Glomerular visceral epithelial cell (primary cell): Measurements from ENCODE around the gene TEF.

Experiments used
- DNase-seq: peaks from one replicate; pipeline ENCODE4 v3.0.0-alpha.2; 2016; ENCODE audit errors: extremely low spot score

TEF gene, protein sequence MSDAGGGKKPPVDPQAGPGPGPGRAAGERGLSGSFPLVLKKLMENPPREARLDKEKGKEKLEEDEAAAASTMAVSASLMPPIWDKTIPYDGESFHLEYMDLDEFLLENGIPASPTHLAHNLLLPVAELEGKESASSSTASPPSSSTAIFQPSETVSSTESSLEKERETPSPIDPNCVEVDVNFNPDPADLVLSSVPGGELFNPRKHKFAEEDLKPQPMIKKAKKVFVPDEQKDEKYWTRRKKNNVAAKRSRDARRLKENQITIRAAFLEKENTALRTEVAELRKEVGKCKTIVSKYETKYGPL

GRCh38 chr22:41381329-41382097 is at the start of gene TEF:
Gene TEF, plus strand, starts transcription at chr22:41381942. Its CDS starts 103 bp downstream, at chr22:41382045.
- peak; percentile 98 for DNase-seq

GRCh38 chr22:41332217-41332939 is 49.4 kb upstream of the TEF start:
- no peak for DNase-seq

GRCh38 chr22:41333806-41334205 is 47.9 kb upstream of the TEF start:
- DNase-seq: no peak

DNA sequence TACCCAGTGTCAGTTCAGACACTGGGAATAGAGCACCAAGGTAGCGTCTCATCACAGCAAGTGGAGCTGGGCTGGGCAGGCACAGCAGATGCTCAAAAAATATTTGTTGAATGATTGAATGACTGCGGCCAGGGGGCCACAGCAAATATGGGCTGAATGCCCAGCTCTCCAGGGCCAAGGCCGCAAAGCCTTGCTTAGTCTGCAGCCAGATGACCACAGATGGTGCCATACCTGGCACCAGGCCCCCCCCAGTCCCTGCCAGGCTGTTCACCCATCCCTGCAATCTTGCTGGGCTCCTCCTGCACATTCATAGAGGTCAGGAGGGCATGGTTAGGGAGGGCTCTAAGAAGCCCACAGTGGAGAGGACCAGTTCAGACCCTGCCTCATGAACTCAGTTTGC is 47.5 kb upstream of the TEF start:
- no peak for DNase-seq

DNA sequence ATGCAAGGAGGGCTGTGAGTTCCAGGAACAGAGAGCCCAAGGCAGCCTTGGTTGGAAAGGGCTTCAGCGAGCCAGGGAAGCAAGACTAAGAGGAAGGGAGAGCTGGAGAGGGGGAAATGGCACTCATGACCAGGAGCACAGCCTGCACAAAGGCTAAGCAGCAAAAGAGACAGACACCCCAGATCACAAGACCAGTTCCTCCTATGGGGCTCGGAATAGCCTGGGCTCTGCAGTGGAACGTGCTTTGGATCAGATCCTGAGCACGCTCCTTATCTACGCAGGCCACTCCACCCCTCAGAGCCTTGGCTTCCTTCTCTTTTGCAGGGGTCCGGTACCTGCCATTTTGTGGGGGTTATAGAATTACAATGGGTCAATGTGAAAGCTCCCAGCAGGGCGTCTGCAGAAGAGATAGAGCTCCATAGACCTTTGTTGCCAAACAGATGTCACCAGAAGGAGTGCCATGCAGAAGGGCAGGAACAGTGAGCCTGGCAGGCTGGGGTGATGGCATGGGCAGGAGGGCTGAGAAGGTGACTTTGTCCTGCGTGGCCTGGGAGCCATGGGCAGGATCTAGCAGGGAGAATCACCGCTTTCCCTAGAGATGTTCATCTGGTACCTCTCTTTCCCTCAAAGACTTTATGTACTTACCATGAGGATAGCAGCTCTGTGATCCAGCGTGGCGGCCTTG is 46.6 kb upstream of the TEF start:
- DNase-seq: no peak

DNA sequence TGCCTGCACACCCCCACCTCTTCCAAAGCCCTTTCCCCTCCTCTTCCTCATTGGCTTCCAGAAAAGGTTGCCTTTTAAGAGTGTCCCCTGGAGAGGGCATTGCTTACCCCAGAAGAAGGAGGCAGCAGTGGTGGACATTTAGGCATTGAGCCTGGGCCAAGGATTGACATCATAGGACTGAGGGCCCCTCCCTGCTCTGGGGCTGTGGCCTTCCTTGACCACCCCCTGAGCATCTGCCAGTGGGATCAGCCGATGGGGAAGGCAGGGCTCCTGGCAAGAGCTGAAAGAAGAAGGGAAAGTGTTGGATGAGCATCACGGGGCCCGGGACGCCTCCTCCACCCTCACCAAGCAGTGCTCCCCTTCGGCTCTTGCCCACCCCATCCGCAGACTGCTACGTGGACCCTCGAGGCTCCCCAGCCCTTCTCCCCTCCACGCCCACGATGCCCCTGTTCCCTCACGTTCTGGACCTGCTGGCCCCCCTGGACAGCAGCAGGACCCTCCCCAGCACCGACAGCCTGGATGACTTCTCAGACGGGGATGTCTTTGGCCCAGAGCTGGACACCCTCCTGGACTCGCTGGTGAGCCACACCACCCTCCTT is 43.0 kb upstream of the TEF start:
- DNase-seq: no peak

DNA sequence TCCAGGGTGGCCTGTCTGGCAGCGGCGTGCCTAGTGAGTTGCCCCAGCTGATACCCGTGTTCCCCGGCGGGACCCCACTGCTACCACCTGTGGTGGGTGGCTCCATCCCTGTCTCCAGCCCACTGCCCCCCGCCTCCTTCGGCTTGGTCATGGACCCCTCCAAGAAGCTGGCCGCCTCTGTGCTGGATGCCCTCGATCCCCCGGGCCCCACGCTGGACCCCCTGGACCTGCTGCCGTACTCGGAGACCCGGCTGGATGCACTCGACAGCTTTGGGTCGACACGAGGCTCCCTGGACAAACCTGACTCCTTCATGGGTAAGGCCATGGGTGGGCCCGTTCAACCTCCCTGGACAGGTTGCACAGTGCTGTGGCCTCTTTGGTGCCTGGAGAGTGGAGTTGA is 41.9 kb upstream of the TEF start:
- DNase-seq: no peak

- no peak for DNase-seq
These were observed 41.4 kb upstream of the TEF start for GRCh38 chr22:41340357-41340756.

DNA sequence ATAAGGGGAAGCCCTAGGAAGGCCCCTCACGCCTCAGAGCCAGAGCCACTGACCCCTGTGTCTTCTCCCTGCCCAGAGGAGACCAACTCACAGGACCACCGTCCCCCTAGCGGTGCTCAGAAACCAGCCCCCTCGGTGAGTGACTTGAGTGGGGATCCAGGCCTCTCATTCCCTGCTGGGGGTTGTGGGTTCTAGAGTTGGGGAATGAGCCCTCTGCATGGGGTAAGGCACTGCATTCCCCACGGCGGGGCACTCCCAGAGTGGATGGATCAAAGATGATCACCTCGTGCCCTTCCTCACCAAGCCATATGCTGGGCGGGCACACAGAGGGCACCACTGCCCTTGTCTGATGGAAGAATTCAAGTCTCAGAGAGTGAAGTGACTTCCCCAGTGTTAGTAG is 40.7 kb upstream of the TEF start:
- DNase-seq: no peak

GRCh38 chr22:41341990-41342389 is 39.8 kb upstream of the TEF start:
- DNase-seq: peak; percentile 12

- DNase-seq: no peak
These were observed 38.4 kb upstream of the TEF start for GRCh38 chr22:41343300-41343699.

GRCh38 chr22:41343717-41344116 is 38.0 kb upstream of the TEF start:
- no peak for DNase-seq

GRCh38 chr22:41344189-41344788 is 37.5 kb upstream of the TEF start:
- no peak for DNase-seq

DNA sequence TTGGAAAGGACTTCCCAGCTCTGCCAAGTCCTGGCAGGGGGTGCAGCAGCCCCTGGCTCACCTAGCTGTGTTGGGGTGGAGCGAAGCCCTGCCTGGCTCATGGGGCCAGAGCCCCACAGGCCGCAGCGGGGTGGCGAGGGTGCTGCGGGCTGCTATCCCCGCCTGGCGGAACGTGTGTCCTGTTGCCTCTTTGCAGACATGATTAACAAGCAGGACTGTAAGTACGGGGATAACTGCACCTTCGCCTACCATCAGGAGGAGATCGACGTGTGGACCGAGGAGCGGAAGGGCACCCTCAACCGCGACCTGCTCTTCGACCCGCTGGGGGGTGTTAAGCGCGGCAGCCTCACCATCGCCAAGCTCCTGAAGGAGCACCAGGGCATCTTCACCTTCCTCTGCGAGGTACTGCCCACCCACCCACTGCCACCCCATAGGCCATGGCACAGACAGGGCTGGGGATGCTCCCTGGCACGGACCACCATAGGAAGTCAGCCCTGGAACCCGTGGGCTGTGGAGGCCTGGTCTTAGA is 35.9 kb upstream of the TEF start:
- DNase-seq: no peak

DNA sequence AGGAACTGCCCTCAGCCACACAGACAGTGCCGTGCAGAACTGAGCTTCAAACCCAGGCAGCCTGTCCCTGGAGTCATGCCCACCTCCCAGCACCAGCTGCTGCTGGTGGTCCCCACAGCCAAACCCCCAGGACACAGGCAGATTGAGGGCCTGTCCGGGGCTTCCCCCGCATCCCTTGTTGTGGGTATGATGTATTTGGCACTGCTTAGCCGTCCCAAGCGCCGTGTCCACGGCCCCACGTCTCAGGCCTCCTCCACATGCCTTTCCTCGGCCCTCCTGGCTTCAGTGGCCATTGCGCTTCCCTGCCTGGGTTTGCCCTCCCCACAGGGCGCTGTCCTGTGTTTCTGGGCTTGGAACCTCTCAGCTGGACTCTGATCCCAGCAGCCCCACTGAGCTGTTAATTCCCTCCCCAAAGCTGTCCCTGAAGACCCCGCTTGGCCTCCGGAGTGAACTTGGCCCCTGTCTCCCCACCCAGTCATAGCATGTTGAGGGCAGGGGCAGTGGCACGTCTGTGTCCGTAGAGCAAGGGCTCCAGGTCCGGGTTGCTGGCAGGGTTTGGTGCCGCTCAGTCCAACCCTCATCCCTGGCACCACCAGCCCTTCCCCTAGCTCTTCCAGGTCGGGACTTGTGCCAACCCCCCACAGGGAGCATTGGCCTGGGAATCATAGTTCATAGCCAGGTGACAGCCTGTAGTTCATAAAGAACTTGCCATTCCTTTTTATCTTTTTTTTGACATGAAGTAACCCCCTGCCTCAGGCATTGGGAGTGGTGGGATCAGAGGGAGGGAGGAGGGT is 34.5 kb upstream of the TEF start:
- no peak for DNase-seq

DNA sequence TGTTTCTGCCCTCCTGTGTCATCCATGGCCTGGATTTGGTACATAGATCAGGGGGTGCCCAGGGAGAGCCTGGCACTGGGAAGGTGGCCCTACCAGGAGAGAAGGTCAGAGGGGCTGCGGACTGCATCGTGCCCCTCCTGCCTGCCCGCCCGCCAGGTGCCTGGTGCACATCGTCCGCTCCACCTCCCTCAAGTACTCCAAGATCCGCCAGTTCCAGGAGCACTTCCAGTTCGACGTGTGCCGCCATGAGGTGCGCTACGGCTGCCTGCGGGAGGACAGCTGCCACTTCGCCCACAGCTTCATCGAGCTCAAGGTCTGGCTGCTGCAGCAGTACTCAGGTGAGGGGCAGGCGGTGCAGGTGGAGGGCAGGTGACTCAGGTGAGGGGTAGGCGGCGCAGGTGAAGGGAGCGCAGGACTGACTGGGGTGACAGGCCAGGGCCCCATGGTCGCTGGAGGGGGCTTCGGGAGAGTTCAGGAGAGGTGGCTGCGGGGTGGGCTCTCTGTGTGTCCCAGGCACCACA is 32.7 kb upstream of the TEF start:
- no peak for DNase-seq

- DNase-seq: no peak
These were observed 31.7 kb upstream of the TEF start for GRCh38 chr22:41350087-41350486.

- DNase-seq: no peak
These were observed 30.7 kb upstream of the TEF start for GRCh38 chr22:41351011-41351410.

GRCh38 chr22:41352058-41352457 is 29.7 kb upstream of the TEF start:
- DNase-seq: peak; percentile 61
